COLO829 (cell line): Measurements from ENCODE around the gene SYNJ2.
A peak's percentile ranks its signal among the peaks of the same experiment; 100 is the strongest.

Experiments
- DNase-seq: peaks from one replicate; pipeline ENCODE4 v3.0.0; 2012; ENCODE audit warnings: low spot score

Gene SYNJ2

GRCh38 chr6:158040804-158041347 is 59.2 kb downstream of the SYNJ2 start:
- DNase-seq, result no peak

GRCh38 chr6:158041370-158041769 is 59.7 kb downstream of the SYNJ2 start:
- no peak for DNase-seq

- no peak for DNase-seq
These were observed 60.1 kb downstream of the SYNJ2 start for GRCh38 chr6:158041788-158042187.

- peak; percentile 71 for DNase-seq
These were observed 60.7 kb downstream of the SYNJ2 start for GRCh38 chr6:158042245-158042798.

- no peak for DNase-seq
These were observed 61.3 kb downstream of the SYNJ2 start for GRCh38 chr6:158043008-158043407.

GRCh38 chr6:158043586-158044524 is 62.2 kb downstream of the SYNJ2 start:
- DNase-seq, result no peak

GRCh38 chr6:158044525-158044888 is 62.8 kb downstream of the SYNJ2 start:
- no peak for DNase-seq

GRCh38 chr6:158046201-158047126 is 64.8 kb downstream of the SYNJ2 start:
- DNase-seq, result no peak

- no peak for DNase-seq
These were observed 65.5 kb downstream of the SYNJ2 start for GRCh38 chr6:158047127-158047518.

GRCh38 chr6:158047563-158048323 is 66.1 kb downstream of the SYNJ2 start:
- no peak for DNase-seq

GRCh38 chr6:158048589-158048988 is 66.9 kb downstream of the SYNJ2 start:
- DNase-seq, result no peak

- DNase-seq, result no peak
These were observed 67.7 kb downstream of the SYNJ2 start for GRCh38 chr6:158049055-158050028.

- DNase-seq, result no peak
These were observed 68.6 kb downstream of the SYNJ2 start for GRCh38 chr6:158050107-158050735.

GRCh38 chr6:158050955-158051354 is 69.3 kb downstream of the SYNJ2 start:
- DNase-seq, result no peak

GRCh38 chr6:158051968-158052367 is 70.3 kb downstream of the SYNJ2 start:
- no peak for DNase-seq

- DNase-seq, result no peak
These were observed 72.0 kb downstream of the SYNJ2 start for GRCh38 chr6:158053377-158054313.

GRCh38 chr6:158056355-158056754 is 74.7 kb downstream of the SYNJ2 start:
- no peak for DNase-seq

- no peak for DNase-seq
These were observed 75.1 kb downstream of the SYNJ2 start for GRCh38 chr6:158056804-158057203.
